G401.6 (cell line): ENCODE data around the gene RAB28.

ENCODE experiments used
- FAIRE-seq: peaks from 2 replicates; lab custom pipeline; 2012; peaks lifted over from hg19 to GRCh38; lab: Jason Lieb, UNC

Gene RAB28

DNA sequence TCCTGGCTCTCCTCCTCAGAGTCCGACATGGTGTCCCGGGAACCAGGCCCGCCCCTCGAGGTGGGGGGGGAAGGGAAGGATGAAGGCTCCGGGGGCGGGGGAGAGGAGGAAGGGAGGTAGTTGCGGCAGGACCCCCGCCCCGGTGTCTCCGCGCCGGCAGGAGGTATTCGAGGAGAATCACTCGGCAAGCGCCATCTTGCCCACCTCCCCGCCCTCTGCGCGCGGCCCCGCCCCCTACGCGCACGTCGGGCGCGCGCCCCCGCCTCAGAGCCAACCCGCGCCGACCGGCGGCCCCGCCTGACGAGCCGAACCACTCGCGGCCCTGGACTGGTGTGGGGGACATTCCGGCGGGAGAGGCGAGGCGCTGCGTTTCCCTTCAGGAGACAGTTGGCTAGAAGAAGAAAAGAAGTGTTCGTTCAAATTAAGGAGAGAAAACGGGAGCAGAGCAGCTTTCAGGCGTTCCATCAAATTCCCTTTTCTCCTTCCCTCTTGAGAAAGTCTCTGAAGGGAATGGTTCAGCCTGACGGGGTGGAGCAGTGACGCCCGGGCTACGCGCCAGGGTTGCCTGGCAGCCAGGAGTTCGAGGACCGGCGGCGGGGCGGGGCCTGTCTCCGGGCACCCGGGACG, at the start of gene RAB28:
TSS of gene RAB28 (minus strand) at position 219 of the 627 bp plus-strand sequence.
- no peak for FAIRE-seq

DNA sequence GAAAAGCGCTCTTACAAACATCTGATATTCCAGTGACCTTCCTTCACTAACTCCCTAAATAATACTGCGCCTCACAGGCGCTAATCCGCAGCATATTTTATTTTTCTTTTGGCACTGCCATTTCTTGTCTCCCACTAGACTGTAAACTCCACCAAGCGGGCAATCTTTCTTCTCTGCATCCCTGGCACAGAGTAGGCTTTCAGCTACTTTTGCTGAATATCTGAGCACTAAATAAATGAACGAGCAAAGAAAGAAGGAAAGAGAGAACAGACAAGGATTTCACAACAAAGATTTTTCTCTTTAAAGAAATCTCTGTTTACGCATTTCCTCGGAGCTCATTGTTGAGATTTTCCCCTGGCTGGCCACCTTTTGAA, 47.5 kb upstream of the RAB28 start:
- no peak for FAIRE-seq

DNA sequence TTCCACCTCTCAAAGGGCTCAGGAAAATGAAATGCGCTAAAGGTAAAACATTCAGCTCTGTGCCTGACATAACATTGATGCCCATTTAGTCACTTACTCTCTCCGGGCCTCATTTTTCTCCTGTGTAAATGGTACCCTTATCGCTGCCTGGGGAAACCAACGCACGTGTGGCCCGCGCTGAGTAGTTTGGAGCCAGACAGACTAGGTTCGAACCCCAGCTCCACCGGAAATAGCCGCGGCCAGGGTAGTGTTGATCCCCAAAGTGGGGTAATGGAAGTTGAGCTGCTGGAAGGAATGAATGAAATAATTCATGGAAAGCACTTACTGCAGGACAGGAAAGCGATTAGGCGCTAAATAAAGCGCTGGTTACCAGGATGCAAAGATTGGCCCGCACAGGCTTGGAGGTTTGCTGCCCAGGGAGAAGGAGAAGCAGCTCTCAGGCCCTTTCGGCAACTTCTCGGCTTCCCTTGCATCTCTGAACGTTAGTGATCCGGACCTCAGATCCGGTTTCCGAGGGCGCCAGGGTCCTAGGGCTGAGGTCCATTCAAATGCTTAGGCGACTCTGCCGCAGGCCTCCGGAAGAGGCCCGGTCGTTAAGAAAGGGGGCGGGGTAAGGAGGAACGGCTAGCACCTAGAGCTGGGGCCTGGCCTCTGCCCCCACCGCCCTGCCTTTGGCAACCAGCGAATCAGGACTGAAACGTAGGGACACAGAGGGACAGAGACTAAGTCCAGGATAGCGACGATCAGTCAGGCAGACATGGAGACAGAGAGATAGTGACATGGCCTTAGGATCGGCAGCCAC, 46.9 kb upstream of the RAB28 start:
- no peak for FAIRE-seq

DNA sequence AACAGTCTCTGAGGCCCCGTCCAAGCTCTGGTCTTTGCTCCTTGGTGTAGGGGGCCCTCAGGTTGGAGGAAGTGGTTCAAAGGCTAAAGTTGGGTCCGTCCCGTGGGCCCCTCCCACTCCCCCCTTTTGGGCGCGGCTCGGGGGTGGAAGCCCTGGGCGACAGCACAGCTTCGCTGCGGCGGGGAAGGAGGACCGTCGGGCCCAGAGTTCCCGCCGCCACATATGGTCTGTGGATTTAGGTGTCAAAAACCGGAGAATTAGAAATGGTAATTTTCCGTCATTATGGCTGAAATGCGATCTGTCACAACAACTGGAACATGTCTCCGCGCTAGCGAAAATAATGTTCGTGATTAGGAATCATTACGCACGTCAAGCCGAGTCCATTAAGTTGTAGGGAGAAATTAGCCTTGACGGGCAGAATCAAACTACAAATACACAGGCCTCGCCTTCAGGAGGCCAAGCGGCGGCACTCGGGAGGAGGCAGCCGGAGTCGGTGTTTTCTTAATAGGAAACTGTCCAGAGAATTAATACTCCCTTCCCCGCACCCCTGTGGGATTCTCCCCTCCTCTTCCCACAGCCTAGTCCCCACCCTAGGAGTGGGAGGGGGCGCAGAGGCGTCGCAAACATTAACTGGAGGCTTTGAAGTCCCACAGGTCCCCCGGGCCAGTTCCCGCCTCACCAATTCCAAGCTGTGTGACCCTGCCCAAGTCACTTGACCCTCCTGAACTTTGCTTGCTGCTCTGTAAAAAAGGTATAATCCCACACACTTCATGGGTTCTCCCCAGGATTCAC, 45.2 kb upstream of the RAB28 start:
- FAIRE-seq = no peak

DNA sequence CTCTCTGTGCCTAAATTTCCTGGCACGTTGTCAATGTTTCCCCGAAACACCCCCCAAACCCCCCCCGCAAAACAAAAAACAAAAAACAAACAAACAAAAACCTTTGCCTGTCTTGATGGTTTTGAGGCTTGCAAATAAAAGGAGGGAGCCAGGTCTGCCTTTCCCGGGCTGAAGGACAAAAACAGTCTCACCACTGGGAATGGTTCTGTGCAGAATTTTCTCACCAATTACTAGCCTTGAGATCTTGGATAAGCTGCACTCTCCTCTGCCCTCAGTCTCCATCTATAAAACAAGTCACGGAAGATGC, 44.6 kb upstream of the RAB28 start:
- FAIRE-seq = no peak

DNA sequence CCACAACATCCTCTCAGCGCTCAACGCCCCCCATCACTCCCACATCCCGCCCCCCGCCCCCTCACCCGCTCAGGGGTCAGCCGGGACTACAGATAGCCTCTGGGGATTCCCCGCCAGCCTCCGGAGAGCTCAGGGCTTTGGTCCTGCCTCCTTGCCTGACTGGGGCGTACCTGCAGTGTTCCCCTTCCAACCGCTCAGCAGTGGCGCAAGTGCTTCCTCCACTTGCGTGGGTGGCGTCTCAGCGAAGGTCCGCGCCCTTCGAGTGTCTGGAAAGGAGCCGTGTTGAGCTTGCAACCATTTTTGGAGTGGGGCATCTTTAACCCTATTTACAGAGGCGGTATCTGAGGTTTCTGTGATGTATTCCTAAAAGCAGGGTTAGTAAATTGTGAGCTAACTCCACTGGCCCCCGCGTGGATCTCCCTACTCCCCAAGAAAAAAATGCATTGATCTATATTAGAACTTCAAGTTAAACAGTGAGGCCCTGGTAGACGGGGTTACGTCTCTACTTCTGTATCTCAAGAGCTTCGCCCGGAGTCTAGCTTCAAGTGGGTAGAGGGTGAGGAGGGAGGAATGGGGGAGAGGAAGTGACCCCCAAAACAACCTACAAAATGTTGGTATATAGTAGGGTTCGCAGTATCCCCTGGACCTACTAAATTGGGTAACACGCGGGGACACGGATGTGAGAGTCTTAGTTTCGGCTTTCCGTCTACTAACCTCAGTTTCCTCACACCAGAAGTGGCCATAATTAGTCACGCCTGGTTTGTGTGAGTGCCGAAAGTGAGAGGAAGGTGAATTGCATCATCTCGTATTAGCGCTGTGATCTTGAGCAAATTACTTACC, 44.1 kb upstream of the RAB28 start:
- no peak for FAIRE-seq

DNA sequence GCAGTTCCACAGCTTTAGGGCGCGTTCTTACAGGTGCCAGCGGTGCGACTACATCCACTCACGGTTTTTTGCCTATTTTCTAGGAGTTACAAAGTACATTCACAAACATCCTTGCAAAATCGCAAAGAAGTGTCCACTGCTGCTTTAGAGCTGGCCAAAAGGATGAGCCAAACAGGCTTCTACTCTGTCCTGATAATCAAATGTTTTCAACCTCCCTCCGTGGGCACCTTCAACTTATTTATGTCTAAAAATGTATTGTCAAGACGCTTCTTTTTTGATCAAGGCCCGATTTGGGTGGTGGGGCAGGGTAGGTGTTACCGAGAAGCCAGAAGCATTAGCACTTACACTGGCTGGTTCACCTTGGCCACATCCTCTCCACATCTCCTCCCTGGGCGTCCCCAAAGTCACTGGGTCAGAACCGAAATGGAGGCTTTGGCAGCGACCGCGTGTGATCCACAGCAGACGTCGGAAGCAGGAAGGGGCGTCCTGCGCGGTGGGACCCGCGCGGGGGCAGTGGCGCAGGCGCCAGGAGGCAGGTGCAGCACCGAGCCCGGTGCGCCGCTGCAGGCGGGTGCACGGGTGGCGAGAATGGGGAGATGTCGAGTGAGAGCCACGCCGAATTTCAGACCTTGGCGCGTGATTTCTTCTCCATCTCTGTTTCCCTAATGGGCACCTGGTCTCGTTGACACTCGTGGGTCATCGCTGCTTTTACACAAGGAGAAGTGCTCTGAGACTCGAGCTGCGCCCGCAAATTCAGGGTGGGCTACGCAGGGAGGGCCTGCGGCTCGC, 43.2 kb upstream of the RAB28 start:
- no peak for FAIRE-seq

DNA sequence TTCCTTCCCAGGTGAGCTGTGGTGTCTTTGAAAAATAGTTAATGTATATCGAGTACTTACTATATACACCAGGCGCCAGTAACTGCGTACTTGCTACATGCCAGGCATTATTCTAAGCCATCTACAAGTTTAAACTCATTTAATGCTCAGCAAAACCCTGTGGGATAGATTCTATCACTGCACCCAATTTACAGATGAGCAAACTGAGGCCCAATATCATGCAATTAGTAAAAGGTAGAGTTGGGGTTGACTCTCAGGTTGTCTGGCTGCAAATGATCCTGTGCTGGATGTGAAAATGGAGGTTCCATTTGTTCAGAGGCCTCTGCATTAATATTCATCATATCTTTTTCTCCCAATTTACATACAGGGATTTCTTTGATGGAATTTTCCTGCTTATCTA, 42.5 kb upstream of the RAB28 start:
- FAIRE-seq = no peak

DNA sequence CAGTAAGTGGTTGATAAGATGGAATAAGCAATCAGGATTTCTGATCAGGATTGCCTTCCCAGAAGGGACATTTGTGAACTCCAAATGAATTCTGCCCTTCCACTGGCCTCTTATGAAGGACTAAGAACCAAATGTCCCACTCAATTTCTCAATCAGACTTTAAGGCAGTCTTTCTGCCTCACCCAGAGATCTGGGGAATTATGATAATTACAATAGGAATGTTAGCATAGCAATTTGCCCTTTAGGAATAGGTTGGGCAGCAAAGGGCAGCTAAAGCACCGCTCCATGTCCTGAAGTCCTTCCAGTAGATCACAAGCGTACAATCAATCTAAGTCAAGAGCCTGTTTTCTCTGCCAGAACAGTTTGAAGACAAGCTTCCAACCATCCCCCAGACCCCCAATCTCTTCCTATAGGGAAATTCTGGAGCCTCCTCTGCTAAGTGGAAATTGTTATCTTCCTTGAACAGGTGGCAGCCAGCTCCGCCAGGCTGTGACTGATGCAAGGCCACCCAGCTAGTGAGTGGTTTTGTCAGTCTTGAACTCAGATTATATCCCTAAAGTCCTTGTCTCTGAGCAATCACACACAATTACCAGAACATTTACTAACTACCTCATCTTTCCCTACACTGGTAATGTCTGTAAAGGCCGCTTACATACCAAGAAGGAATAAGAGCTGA, 41.6 kb upstream of the RAB28 start:
- FAIRE-seq = no peak

DNA sequence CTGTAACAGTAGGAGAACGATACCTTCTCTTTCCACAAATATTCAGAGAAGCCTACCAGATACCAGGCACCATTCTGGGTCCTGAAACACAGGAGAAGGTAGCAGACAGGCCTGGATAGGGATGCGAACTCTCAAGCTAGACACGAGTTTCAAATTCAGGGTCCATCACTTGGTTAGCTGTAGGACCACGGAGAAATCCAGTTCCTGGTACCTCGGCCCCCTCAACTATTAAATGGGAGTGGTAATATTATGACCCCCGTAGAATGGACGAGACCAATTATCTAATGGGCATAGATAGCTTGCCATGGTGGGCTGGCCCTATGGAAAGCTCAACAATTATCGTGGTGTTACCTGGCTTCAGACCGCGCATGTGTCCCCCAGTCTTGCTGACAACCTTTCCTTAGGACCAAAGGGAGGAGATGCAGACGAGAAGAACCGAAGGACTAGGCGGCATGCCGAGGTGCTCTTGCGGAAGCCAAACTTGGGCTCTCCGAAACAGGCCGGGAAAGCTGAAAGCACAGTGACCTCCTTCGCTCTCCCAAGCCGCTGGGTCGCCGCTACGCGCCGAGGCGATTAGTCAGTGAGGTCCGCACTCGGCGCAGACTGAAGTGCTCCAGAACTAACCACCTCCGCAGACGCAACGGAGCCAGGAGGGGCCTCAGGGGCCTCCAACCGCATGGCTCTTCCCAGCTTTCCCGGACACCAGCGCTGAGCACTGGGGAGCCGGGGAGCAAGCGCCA, 40.5 kb upstream of the RAB28 start:
- no peak for FAIRE-seq

DNA sequence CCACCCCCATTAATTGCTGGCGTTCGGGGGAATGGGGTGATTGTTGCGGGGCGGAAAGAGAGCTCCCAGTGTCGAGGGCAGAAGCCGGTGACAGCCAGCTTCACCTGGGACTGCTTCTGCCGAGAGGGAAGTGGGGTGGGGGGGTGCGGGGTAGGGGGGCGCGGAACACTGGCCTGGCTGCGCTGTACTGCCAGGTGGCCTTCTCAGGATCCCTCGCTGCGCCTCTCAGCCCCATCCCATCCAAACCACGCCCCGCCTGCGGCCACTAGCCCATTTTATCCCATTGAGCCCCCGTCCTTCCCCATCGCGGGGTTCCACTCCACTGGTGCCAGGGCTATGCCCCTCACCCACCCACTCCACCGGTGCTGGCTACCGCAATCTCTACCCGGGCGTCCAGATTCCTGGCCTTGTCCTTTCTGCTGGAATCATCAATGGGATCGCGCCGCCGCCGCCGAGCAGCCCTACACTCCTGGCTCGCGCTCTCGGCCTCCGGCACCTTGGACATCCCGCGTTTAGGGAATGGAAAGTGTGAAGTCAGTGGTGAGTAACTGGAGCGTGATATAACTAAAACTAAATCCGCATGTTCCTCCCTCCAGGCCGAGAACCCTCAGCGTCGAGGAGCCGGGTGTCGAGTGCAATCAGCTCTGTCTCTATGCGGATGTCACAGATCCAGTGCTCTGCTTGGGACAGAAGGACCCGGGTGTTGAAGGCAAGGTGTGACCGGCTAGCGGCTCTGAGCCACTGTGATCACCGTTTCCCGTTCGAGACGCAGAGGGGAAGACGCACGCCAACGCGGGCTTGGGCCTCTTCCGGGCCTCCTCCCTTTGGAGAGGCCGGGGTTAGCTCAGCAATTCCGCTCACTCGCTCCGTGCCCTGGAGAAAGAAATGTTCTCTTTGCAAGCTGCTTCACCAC, 39.7 kb upstream of the RAB28 start:
- no peak for FAIRE-seq

DNA sequence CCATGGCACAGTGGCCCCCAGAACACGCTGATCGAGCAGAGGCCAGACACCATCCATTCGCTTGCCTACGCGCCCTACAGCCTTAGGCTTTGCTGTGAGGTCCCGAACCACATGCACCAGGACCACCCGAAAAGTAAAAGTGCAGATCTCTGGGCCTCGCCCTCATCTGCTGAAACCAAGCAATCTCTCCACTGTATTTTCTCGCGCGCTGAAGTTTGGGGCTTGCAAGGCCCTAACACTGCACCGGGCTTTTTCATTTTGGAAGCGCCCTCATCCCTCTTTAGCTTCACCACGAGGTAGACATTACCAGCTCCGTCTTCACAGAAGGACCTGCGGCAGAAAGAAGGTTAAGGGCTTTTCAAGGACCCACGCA, 39.0 kb upstream of the RAB28 start:
- FAIRE-seq = no peak

DNA sequence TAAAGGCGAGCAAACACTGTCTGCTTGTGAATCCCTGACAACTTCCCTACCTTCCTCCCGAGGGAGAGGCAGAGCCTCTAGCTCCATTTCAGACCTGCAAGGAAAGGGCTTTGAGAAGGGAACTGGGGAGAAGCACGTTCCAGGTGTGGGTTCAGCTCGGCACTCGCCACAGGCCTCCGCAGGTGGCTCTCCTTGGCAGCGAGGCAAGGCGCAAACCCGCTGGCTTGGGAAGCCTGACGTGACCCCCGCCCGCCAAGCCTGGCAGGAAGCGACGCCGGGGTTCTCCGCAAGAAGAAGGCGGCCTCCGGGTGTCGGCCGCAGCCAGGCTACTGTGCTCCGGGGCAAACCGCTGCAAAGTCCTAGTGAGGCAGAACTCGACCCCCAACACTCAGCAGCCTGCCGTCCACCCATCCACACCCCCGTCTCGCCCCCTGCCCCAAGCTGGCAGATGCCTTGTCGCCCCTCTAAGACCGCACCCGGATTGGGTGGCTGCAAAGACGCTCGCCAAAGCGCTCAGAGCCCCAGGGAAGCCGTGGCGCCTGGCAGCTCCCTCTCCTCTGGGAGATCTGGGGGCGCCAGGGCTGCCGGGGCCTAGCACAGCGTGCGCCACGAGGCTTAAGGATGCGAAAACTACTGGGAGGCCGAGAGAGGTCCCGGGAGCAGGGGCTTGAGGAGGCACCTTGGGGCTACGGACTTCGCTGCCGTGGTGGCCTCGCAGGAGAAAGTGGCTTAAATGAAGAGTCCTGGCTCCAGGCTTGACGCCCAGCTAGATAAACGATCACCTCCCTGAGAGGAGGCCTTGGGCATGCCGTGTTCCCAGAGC, 38.4 kb upstream of the RAB28 start:
- no peak for FAIRE-seq

DNA sequence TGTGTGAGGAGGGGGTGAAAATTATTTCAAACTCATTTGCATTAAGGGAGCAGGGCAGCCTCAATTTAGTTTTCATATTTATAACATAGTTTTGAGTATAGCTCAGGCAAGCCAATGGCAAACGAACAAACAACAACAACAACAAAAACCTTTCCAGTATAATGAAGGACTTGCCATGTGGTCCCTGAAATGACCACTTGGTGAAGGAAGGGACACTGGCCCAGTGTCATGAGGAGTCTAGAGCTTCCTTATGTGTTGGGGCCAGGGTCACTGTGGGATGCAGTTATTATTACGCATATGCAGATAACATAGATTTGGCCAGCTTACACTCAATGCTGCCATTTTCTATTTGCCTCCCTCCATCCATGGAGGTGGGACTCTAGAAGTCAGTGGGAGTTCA, 36.9 kb upstream of the RAB28 start:
- no peak for FAIRE-seq

- no peak for FAIRE-seq
These were observed 32.2 kb upstream of the RAB28 start for GRCh38 chr4:13516315-13516860.

DNA sequence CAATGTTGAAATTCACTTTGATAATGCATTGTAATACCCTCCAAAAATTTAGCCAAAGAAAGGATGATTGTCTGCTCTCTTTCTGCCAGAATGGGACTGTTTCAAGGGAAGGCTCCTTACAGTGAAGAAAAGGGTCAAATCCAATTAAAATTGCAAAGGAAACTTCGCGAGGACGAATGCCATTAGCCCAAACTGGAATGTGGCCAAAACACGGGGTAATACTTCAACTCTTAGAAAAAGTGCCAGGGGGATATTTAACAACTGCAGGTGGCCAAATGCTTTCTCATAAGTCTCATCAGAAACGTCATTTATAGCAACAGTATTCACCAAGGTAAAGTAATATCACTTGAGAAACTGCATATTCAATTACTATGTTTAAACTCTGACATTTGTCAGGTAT, 31.1 kb upstream of the RAB28 start:
- FAIRE-seq = no peak

DNA sequence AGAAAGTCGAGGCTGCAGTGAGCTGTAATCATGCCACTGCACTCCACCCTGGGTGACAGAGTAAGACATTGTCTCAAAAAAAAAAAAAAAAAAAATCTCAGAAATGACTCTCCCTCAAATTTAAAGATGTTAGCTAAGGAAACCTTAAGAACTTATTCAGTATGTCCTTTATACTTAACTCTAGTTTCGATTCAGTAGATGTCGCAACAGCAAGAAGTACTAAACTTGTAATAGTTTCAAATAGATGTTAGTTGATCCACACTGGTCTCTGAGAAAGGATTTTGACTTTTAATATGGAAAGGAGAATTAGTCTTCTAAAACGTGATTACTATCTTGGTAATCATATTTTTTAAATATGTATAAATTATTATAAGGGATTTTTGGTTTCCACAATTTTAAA, 30.6 kb upstream of the RAB28 start:
- no peak for FAIRE-seq

DNA sequence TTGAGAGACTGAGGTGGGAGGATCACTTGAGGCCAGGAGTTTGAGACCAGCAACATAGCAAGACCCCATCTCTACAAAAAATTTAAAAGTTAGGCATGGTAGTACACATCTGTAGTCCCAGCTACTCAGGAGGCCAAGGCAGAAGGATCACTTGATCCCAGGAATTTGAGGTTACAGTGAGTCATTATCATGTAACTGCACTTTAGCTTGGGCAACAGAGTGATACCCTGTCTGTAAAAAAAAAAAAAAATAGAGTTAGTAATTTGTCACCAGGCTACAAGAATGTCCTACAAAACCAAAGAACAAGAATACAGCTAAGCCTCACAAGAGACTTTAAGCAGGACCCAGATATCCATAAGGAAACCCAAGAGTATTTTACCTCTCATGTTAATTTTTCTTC, 27.0 kb upstream of the RAB28 start:
- no peak for FAIRE-seq
